Testis (tissue), 2 donors: ENCODE data around the gene RNU6-1.

ENCODE experiments used
- CTCF ChIP-seq, 3 experiments: fragments of 450-650 bp in 2 of 3; fragments of 200-600 bp in 1 of 3; sonication (generic) in 1 of 3; IDR thresholded peaks; one replicate each; pipeline ENCODE4 v1.5.1; 2016 to 2019; ENCODE audit warnings: antibody characterized with exemption in 3 of 3, mild to moderate bottlenecking in 2 of 3, moderate library complexity in 1 of 3
- POLR2A ChIP-seq: fragments of 450-650 bp; IDR thresholded peaks from one replicate; pipeline ENCODE4 v1.6.1; 2017; ENCODE audit warnings: antibody characterized with exemption, mild to moderate bottlenecking, moderate library complexity

DNA sequence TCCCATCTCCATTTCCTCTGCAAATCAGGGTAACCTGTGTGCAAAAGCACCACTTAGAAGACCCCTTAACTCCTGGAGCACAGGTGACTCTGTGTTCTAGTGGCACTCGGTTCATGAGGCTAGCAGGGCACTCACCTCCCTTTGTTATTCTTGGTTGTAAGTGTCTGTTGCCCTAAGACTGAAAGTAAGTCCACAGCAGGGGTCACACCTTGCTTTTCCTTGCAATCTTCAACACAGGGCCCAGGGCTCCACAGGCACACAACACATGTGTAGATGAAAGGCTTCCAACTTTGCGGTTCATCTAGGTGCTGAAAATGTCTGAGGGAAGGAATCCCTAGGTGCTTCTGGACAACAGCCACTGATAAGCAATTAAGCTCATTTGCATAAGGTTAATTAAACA is 2.9 kb downstream of the RNU6-1 start:
- no peak for TF ChIP-seq CTCF (IDR thresholded peaks at IDR 0.05)
- TF ChIP-seq POLR2A, result no peak
